GM23248 (cell line): ENCODE measurements around the gene SYNE1. TPM values are rescaled to one million over a fixed set of nuclear protein-coding genes. Genes with fewer than 3 reads are reported as not detected.
A peak's percentile ranks its signal among the peaks of the same experiment; 100 is the strongest.

Experiments used
- DNase-seq: peaks from one replicate; pipeline ENCODE4 v3.0.0-alpha.2; 2015
- H2AFZ ChIP-seq: fragments of 200-600 bp; sonication (generic); 2 replicates; pipeline ENCODE4 v1.6.1; 2016; ENCODE audit warnings: antibody characterized with exemption
- H3F3A ChIP-seq: fragments of 200-600 bp; sonication (generic); 2 replicates; pipeline ENCODE4 v1.6.1; 2016; ENCODE audit warnings: mild to moderate bottlenecking, antibody characterized with exemption, mixed run types; ENCODE audit not compliant: insufficient read depth
- H3K27ac ChIP-seq: fragments of 200-600 bp; sonication (generic); 2 replicates; pipeline ENCODE4 v1.5.1; 2016; ENCODE audit warnings: mild to moderate bottlenecking
- H3K27me3 ChIP-seq: fragments of 200-600 bp; sonication (generic); replicated peaks from 2 replicates; pipeline ENCODE4 v1.6.1; 2016; ENCODE audit warnings: mild to moderate bottlenecking; ENCODE audit not compliant: insufficient read depth
- H3K36me3 ChIP-seq: fragments of 200-600 bp; sonication (generic); 2 replicates; pipeline ENCODE4 v1.6.1; 2016; ENCODE audit warnings: low read depth, mild to moderate bottlenecking
- H3K4me1 ChIP-seq: fragments of 200-600 bp; sonication (generic); 2 replicates; pipeline ENCODE4 v1.6.1; 2016; ENCODE audit warnings: mild to moderate bottlenecking; ENCODE audit not compliant: insufficient read depth
- H3K4me2 ChIP-seq: fragments of 200-600 bp; sonication (generic); one replicate; pipeline ENCODE4 v1.6.1; 2016; ENCODE audit warnings: mild to moderate bottlenecking; ENCODE audit not compliant: unreplicated experiment
- H3K4me3 ChIP-seq: fragments of 200-600 bp; sonication (generic); 2 replicates; pipeline ENCODE4 v1.5.1; 2016; ENCODE audit warnings: mild to moderate bottlenecking
- H3K79me2 ChIP-seq: fragments of 200-600 bp; sonication (generic); 2 replicates; pipeline ENCODE4 v1.6.1; 2016; ENCODE audit warnings: mild to moderate bottlenecking; ENCODE audit not compliant: insufficient read depth
- H3K9ac ChIP-seq: fragments of 200-600 bp; sonication (generic); 2 replicates; pipeline ENCODE4 v1.6.1; 2016; ENCODE audit warnings: mild to moderate bottlenecking
- H3K9me2 ChIP-seq: fragments of 200-600 bp; sonication (generic); 2 replicates; pipeline ENCODE4 v1.6.1; 2016; ENCODE audit warnings: mixed run types, mild to moderate bottlenecking, moderate library complexity; ENCODE audit not compliant: insufficient read depth
- H3K9me3 ChIP-seq: fragments of 200-600 bp; sonication (generic); one replicate; pipeline ENCODE4 v1.6.1; 2017; ENCODE audit warnings: low read depth
- H4K20me1 ChIP-seq: fragments of 200-600 bp; sonication (generic); 2 replicates; pipeline ENCODE4 v1.6.0; 2016; ENCODE audit not compliant: insufficient read depth
- EZH2 ChIP-seq: fragments of 200-600 bp; sonication (generic); IDR thresholded peaks from 2 replicates; pipeline ENCODE4 v1.6.1; 2018; ENCODE audit warnings: antibody characterized with exemption, mild to moderate bottlenecking; ENCODE audit not compliant: insufficient read depth, poor library complexity, severe bottlenecking
- EZH2phosphoT487 ChIP-seq: fragments of 200-600 bp; sonication (generic); IDR thresholded peaks from 2 replicates; pipeline ENCODE4 v1.6.1; 2018; ENCODE audit warnings: antibody characterized with exemption, moderate library complexity, mild to moderate bottlenecking, low read depth; ENCODE audit not compliant: insufficient read depth
- WGBS, 2 experiments: methylation state at CpG; one replicate each; pipeline ENCODE4 v1.1.6; 2015 to 2017; ENCODE audit warnings: low lambda C conversion rate in 2 of 2, low coverage in 1 of 2; ENCODE audit errors: missing lambda C conversion rate in 2 of 2; 5-methylcytosine and 5-hydroxymethylcytosine counted together
- in situ Hi-C: fragments of 300-500 bp; cut with MboI; formaldehyde crosslinking; loops from 2 replicates; pipeline ENCODE4 v1.15.0; 2020
- polyA plus RNA-seq: library from polyadenylated mRNA; unstranded; fragments of >200 nt; fragmentation: Nextera tagmentation; extraction: Ambion mirVana; gene quantifications from 2 replicates; pipeline ENCODE4 v1.2.1, GENCODE V29; 2016
- total RNA-seq: library from RNA; depleted of rRNA; stranded (reverse); fragments of >200 nt; shearing (Covaris generic); gene quantifications from 2 replicates; pipeline ENCODE4 v1.2.3, GENCODE V29; 2014

Gene SYNE1
- total and polyA plus RNA-seq, 2 experiments from 2014 or later: 29.2 to 95.4 TPM

- Histone ChIP-seq H3K79me2 (no peaks in the 10 kb centered on the region), H3F3A (peaks cover 10% of the 10 kb centered on the region), H3K9me2 (no peaks in the 10 kb centered on the region), H3K9ac (no peak overlapping the region), H4K20me1 (no peaks in the 10 kb centered on the region), H2AFZ (no peak overlapping the region), H3K4me3 (no peak overlapping the region), H3K27ac (no peak overlapping the region), H3K4me2 (no peak overlapping the region), H3K9me3 (no peaks in the 10 kb centered on the region), H3K36me3 (peaks cover 75% of the 10 kb centered on the region), H3K27me3 (no peaks in the 10 kb centered on the region), H3K4me1 (peaks cover 7% of the 10 kb centered on the region)
- WGBS, 2 experiments: 41 to 66% methylated on average over 1 of the region's 1 CpG
- peak; percentile 22 for DNase-seq
- in situ Hi-C loops: no loop called here
- TF ChIP-seq EZH2phosphoT487: no peak
- no peak for TF ChIP-seq EZH2
These were observed 281.1 kb downstream of the SYNE1 start for GRCh38 chr6:152356016-152356415.

GRCh38 chr6:152355166-152355565 is 282.0 kb downstream of the SYNE1 start:
- no peaks in the 10 kb centered on the region for H3K79me2 ChIP-seq
- no peaks in the 10 kb centered on the region for H3K9me3 ChIP-seq
- no peaks in the 10 kb centered on the region for H3K27me3 ChIP-seq
- H3F3A ChIP-seq: peaks cover 10% of the 10 kb centered on the region
- no peaks in the 10 kb centered on the region for H3K9me2 ChIP-seq
- H3K36me3 ChIP-seq: peaks cover 77% of the 10 kb centered on the region
- in situ Hi-C loops: no loop called here
- no peaks in the 10 kb centered on the region for H4K20me1 ChIP-seq
- H3K4me3 ChIP-seq: no peak overlapping the region
- H3K4me2 ChIP-seq: no peak overlapping the region
- H3K27ac ChIP-seq: no peak overlapping the region
- TF ChIP-seq EZH2: no peak
- no peak for DNase-seq
- no peak overlapping the region for H2AFZ ChIP-seq
- no peak overlapping the region for H3K9ac ChIP-seq
- H3K4me1 ChIP-seq: peaks cover 7% of the 10 kb centered on the region

GRCh38 chr6:152353440-152353839 is 283.7 kb downstream of the SYNE1 start:
- Histone ChIP-seq H3K9ac (no peak overlapping the region), H3K4me2 (no peak overlapping the region), H3K27ac (no peak overlapping the region), H3K4me1 (peaks cover 7% of the 10 kb centered on the region), H3K4me3 (no peak overlapping the region), H3K79me2 (no peaks in the 10 kb centered on the region), H2AFZ (no peak overlapping the region), H3K9me3 (no peaks in the 10 kb centered on the region), H3K27me3 (no peaks in the 10 kb centered on the region), H4K20me1 (no peaks in the 10 kb centered on the region), H3F3A (peaks cover 10% of the 10 kb centered on the region), H3K9me2 (no peaks in the 10 kb centered on the region), H3K36me3 (peaks cover 81% of the 10 kb centered on the region)
- TF ChIP-seq EZH2phosphoT487 (no peak), EZH2 (no peak)
- no peak for DNase-seq
- 92 to 97% methylated on average over 6 of the region's 6 CpGs for WGBS, 2 experiments
- in situ Hi-C loops: no loop called here

GRCh38 chr6:152351742-152352141 is 285.4 kb downstream of the SYNE1 start:
- DNase-seq: no peak
- 83 to 85% methylated on average over 5 of the region's 5 CpGs for WGBS, 2 experiments
- Histone ChIP-seq H3K4me1 (peaks cover 7% of the 10 kb centered on the region), H3K27me3 (no peaks in the 10 kb centered on the region), H3K9me3 (no peaks in the 10 kb centered on the region), H3K36me3 (peaks cover 80% of the 10 kb centered on the region), H3K9me2 (no peaks in the 10 kb centered on the region), H3K4me2 (no peak overlapping the region), H2AFZ (no peak overlapping the region), H3K9ac (no peak overlapping the region), H3F3A (no peaks in the 10 kb centered on the region), H3K79me2 (no peaks in the 10 kb centered on the region), H3K27ac (no peak overlapping the region), H4K20me1 (no peaks in the 10 kb centered on the region), H3K4me3 (no peak overlapping the region)
- in situ Hi-C loops: no loop called here
- TF ChIP-seq EZH2 (no peak), EZH2phosphoT487 (no peak)

GRCh38 chr6:152351110-152351509 is 286.1 kb downstream of the SYNE1 start:
- Histone ChIP-seq H3K79me2 (no peaks in the 10 kb centered on the region), H3K36me3 (peaks cover 84% of the 10 kb centered on the region), H3K27me3 (no peaks in the 10 kb centered on the region), H4K20me1 (no peaks in the 10 kb centered on the region), H3K4me3 (no peak overlapping the region), H3K4me2 (no peak overlapping the region), H3F3A (no peaks in the 10 kb centered on the region), H3K27ac (no peak overlapping the region), H3K9ac (no peak overlapping the region), H3K9me3 (no peaks in the 10 kb centered on the region), H2AFZ (no peak overlapping the region), H3K4me1 (peaks cover 6% of the 10 kb centered on the region), H3K9me2 (no peaks in the 10 kb centered on the region)
- WGBS, 2 experiments: 94 to 95% methylated on average over 2 of the region's 2 CpGs
- no peak for TF ChIP-seq EZH2phosphoT487
- no peak for TF ChIP-seq EZH2
- DNase-seq: no peak
- in situ Hi-C loops: no loop called here
